ENCODE results near the gene PI4KA. TPM values are rescaled to one million over a fixed set of nuclear protein-coding genes. Genes with fewer than 3 reads are reported as not detected.

Gene PI4KA
- polyA plus RNA-seq, 1 of the 3 experiments (the other 2 are of a cell fraction): 30.0 TPM

GRCh38 chr22:20663941-20664593 lies 194.5 kb downstream of the PI4KA start:
- Histone ChIP-seq H3F3A (replicated peaks; ENCODE audit: insufficient read depth) (no peaks in the 10 kb centered on the region), H3K4me1 (ENCODE audit: control insufficient read depth in 1 of 2, insufficient read depth in 2 of 2, low read depth in 1 of 2, low read length in 1 of 2) (no peaks in the 10 kb centered on the region), H3K9me2 (no peaks in the 10 kb centered on the region), H3K27me3 (ENCODE audit: insufficient read depth) (0 out of 2 replicates have a peak, but pooled peaks cover 10% of the 10 kb centered on the region), H3K27ac (ENCODE audit: low read depth in 2 of 2, low read length in 1 of 2) (no peak overlapping the region), H3K79me2 (ENCODE audit: insufficient read depth) (no peaks in the 10 kb centered on the region), H3K4me2 (no peak overlapping the region), H3K9me3 (no peaks in the 10 kb centered on the region), H3K4me3 (ENCODE audit: low read depth in 2 of 2, low read length in 1 of 2) (no peak overlapping the region), H3K9ac (no peak overlapping the region), H4K20me1 (ENCODE audit: insufficient read depth) (no peaks in the 10 kb centered on the region), H2AFZ (ENCODE audit: low read depth) (no peak overlapping the region), H3K36me3 (replicated peaks in 1 of 2; ENCODE audit: control insufficient read depth in 1 of 2, insufficient read depth in 2 of 2, low read length in 1 of 2) (no peaks in the 10 kb centered on the region)
- CTCF ChIA-PET: interaction anchor here (0.9 kb wide), 1 partner anchor 23 kb away, joined by 3 read pairs; no protein-coding TSS in a partner anchor
- no peak for TF ChIP-seq TEAD4 (IDR thresholded peaks at IDR 0.05; ENCODE audit: borderline replicate concordance, insufficient read depth)
- TF ChIP-seq IRF3 (IDR thresholded peaks at IDR 0.05; ENCODE audit: low read depth, low read length): no peak
- TF ChIP-seq TCF12 (IDR thresholded peaks at IDR 0.05): no peak
- no peak for TF ChIP-seq CTCF (IDR thresholded peaks at IDR 0.05)
- TF ChIP-seq GABPA (IDR thresholded peaks at IDR 0.05; ENCODE audit: low read depth): no peak
- TF ChIP-seq POLR2AphosphoS5 (IDR thresholded peaks at IDR 0.05; ENCODE audit: low read depth, low read length): no peak
- no peak for TF ChIP-seq EZH2phosphoT487 (IDR thresholded peaks at IDR 0.05; ENCODE audit: borderline replicate concordance, low read depth)
- no peak for TF ChIP-seq EP300 (IDR thresholded peaks at IDR 0.05; ENCODE audit: borderline replicate concordance in 1 of 2, low read depth in 1 of 2, low read length in 1 of 2)
- no CpG with 5 or more reads among the region's 7 CpGs for WGBS (ENCODE audit: low lambda C conversion rate)
- DNase-seq: no peak
- POLR2A ChIA-PET: no interaction called here

GRCh38 chr22:20663137-20663828 lies 195.3 kb downstream of the PI4KA start:
- Histone ChIP-seq H3K36me3 (replicated peaks in 1 of 2; ENCODE audit: control insufficient read depth in 1 of 2, insufficient read depth in 2 of 2, low read length in 1 of 2) (no peaks in the 10 kb centered on the region), H3K4me2 (no peak overlapping the region), H3K4me1 (ENCODE audit: control insufficient read depth in 1 of 2, insufficient read depth in 2 of 2, low read depth in 1 of 2, low read length in 1 of 2) (no peaks in the 10 kb centered on the region), H3K9ac (no peak overlapping the region), H3K9me3 (no peaks in the 10 kb centered on the region), H2AFZ (ENCODE audit: low read depth) (no peak overlapping the region), H4K20me1 (ENCODE audit: insufficient read depth) (no peaks in the 10 kb centered on the region), H3K79me2 (ENCODE audit: insufficient read depth) (no peaks in the 10 kb centered on the region), H3K4me3 (ENCODE audit: low read depth in 2 of 2, low read length in 1 of 2) (no peak overlapping the region), H3K27ac (ENCODE audit: low read depth in 2 of 2, low read length in 1 of 2) (no peak overlapping the region), H3K27me3 (ENCODE audit: insufficient read depth) (peaks cover 15% of the 10 kb centered on the region; the same call in 1 of the 2 replicates), H3K9me2 (no peaks in the 10 kb centered on the region), H3F3A (replicated peaks; ENCODE audit: insufficient read depth) (no peaks in the 10 kb centered on the region)
- CTCF ChIA-PET: interaction anchor here (0.6 to 0.9 kb wide), 3 partner anchors 23 to 99 kb away, joined by 3 read pairs; no protein-coding TSS in a partner anchor
- POLR2A ChIA-PET: no interaction called here
- WGBS (ENCODE audit: low lambda C conversion rate): 81% methylated on average over 1 of the region's 1 CpG
- DNase-seq: no peak
- TF ChIP-seq EP300 (IDR thresholded peaks at IDR 0.05; ENCODE audit: borderline replicate concordance in 1 of 2, low read depth in 1 of 2, low read length in 1 of 2): no peak
- TF ChIP-seq MXI1 (IDR thresholded peaks at IDR 0.05; ENCODE audit: low read depth, low read length): no peak
- no peak for TF ChIP-seq RFX5 (IDR thresholded peaks at IDR 0.05; ENCODE audit: low read length)
- no peak for TF ChIP-seq REST (IDR thresholded peaks at IDR 0.05; ENCODE audit: low read depth, low read length)
- TF ChIP-seq USF1 (IDR thresholded peaks at IDR 0.05; ENCODE audit: borderline replicate concordance, low read depth): no peak
- TF ChIP-seq MAX (IDR thresholded peaks at IDR 0.05; ENCODE audit: low read depth): no peak
- TF ChIP-seq TEAD4 (IDR thresholded peaks at IDR 0.05; ENCODE audit: borderline replicate concordance, insufficient read depth): no peak
- no peak for TF ChIP-seq PBX3 (IDR thresholded peaks at IDR 0.05)
- no peak for TF ChIP-seq SIN3A (IDR thresholded peaks at IDR 0.05; ENCODE audit: borderline replicate concordance, low read depth, low read length)
- no peak for TF ChIP-seq JUND (IDR thresholded peaks at IDR 0.05)

Measured in SK-N-SH (cell line).